ENCODE results near the gene SNX18. TPM values are rescaled to one million over a fixed set of nuclear protein-coding genes. Genes with fewer than 3 reads are reported as not detected.

Gene SNX18
- total and polyA plus RNA-seq, 2 donors (not counting 1 experiment from before 2014, with no cell fraction given) = 10.6 to 31.6 TPM

- H3K9me3 ChIP-seq (ENCODE audit: control extremely low read depth in 1 of 3, control insufficient read depth in 2 of 3, insufficient read depth in 1 of 3, low read length in 2 of 3) = no peaks in the 10 kb centered on the region
- H3K36me3 ChIP-seq (replicated peaks in 1 of 2; ENCODE audit: control extremely low read depth in 1 of 2, control insufficient read depth in 1 of 2, extremely low read depth in 1 of 2, insufficient read depth in 2 of 2, low read length in 1 of 2) = peaks cover 0 to 5% of the 10 kb centered on the region in 2 experiments
- no CpG with 5 or more reads among the region's 2 CpGs for WGBS (ENCODE audit: insufficient coverage)
- no peak overlapping the region for H2AFZ ChIP-seq (ENCODE audit: insufficient read depth, low read depth, low read length, poor library complexity, severe bottlenecking)
- no peaks in the 10 kb centered on the region for H3K27me3 ChIP-seq (replicated peaks in 1 of 4; ENCODE audit: control extremely low read depth in 1 of 4, control insufficient read depth in 3 of 4, insufficient read depth in 4 of 4, low read length in 3 of 4)
- no peak overlapping the region for H3K4me3 ChIP-seq (ENCODE audit: control extremely low read depth in 1 of 5, extremely low read depth in 1 of 5, insufficient read depth in 1 of 5, low read depth in 2 of 5, low read length in 4 of 5)
- intact Hi-C loops (cut with micrococcal nuclease) = loop anchor here (10.0 kb wide), 1 partner anchor 65 kb away; no protein-coding TSS in a partner anchor
- TF ChIP-seq CTCF (IDR thresholded peaks at IDR 0.05) (no peak), EZH2 (IDR thresholded peaks at IDR 0.05; ENCODE audit: borderline replicate concordance, insufficient read depth, low read depth, low read length, poor library complexity, severe bottlenecking) (no peak)
- ChIA-PET CTCF (interaction anchor here (0.7 to 1.8 kb wide), 5 partner anchors 12 to 338 kb away, joined by 3 to 5 read pairs (median 3); partner anchors contain the start of gene SNX18), POLR2A (no interaction called here)
- H3K4me1 ChIP-seq (ENCODE audit: control insufficient read depth in 2 of 2, insufficient read depth in 2 of 2, low read length in 2 of 2) = peaks cover 25 to 87% of the 10 kb centered on the region in 2 donors
- H3K9ac ChIP-seq (ENCODE audit: low read length) = no peak overlapping the region
- peaks cover 48% of the 10 kb centered on the region for H3K4me1 Mint-ChIP-seq
- H4K20me1 ChIP-seq (ENCODE audit: control insufficient read depth, insufficient read depth, low read length, poor library complexity, severe bottlenecking) = peaks cover 99% of the 10 kb centered on the region
- H3K4me3 Mint-ChIP-seq = no peak overlapping the region
- H3K27ac ChIP-seq (ENCODE audit: low read length in 2 of 2) = peak overlapping the region in 1 of 2 donors; percentile 49
- H3K27me3 Mint-ChIP-seq = no peaks in the 10 kb centered on the region
- DNase-seq = no peak
- peak overlapping the region; percentile 27 for H3K4me2 ChIP-seq (replicated peaks; ENCODE audit: low read depth, low read length, poor library complexity, severe bottlenecking)
- H3K79me2 ChIP-seq (ENCODE audit: control insufficient read depth, insufficient read depth, low read length) = peaks cover 99% of the 10 kb centered on the region
- peak overlapping the region; percentile 53 for H3K27ac Mint-ChIP-seq
- H3K9me3 Mint-ChIP-seq (ENCODE audit: insufficient read depth) = no peaks in the 10 kb centered on the region
- no peak for ATAC-seq (ENCODE audit: low read depth)
Observed at GRCh38 chr5:54529565-54529964, 12.0 kb downstream of the SNX18 start.

DNA sequence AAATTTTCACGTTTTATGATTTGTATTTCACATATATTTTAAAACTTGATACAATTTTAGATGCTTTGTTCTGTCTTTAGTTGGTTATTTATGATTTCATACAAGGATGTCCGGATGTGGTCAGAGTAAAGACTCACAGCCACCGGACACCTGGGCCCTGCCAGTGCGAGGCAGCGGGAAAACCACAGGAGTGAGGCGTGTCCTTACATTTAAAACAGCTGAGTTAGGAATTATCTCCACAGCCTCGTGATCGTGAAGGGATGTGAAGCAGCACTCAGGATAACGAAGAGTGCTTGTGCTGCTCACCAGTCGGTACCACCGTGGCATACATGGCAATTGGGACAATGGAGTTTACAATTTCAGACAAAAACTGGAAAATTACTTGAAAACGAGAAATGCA lies 14.0 kb downstream of the SNX18 start:
- TF ChIP-seq EZH2 (IDR thresholded peaks at IDR 0.05; ENCODE audit: borderline replicate concordance, insufficient read depth, low read depth, low read length, poor library complexity, severe bottlenecking) (no peak), CTCF (IDR thresholded peaks at IDR 0.05) (no peak)
- H3K4me2 ChIP-seq (replicated peaks; ENCODE audit: low read depth, low read length, poor library complexity, severe bottlenecking) = peak overlapping the region; percentile 32
- ATAC-seq (ENCODE audit: low read depth) (no peak), DNase-seq (no peak)
- no peak overlapping the region for H3K9ac ChIP-seq (ENCODE audit: low read length)
- no peak overlapping the region for H3K4me3 ChIP-seq (ENCODE audit: control extremely low read depth in 1 of 5, extremely low read depth in 1 of 5, insufficient read depth in 1 of 5, low read depth in 2 of 5, low read length in 4 of 5)
- H3K27ac ChIP-seq (ENCODE audit: low read length in 2 of 2) = peak overlapping the region in 1 of 2 donors; percentile 59
- 57% methylated on average over 11 of the region's 12 CpGs for WGBS (ENCODE audit: insufficient coverage)
- Mint-ChIP-seq H3K9me3 (ENCODE audit: insufficient read depth) (no peaks in the 10 kb centered on the region), H3K27me3 (no peaks in the 10 kb centered on the region), H3K4me1 (peaks cover 52% of the 10 kb centered on the region), H3K27ac (peak overlapping the region; percentile 77), H3K4me3 (peak overlapping the region; percentile 60)
- peaks cover 0 to 5% of the 10 kb centered on the region in 2 experiments for H3K36me3 ChIP-seq (replicated peaks in 1 of 2; ENCODE audit: control extremely low read depth in 1 of 2, control insufficient read depth in 1 of 2, extremely low read depth in 1 of 2, insufficient read depth in 2 of 2, low read length in 1 of 2)
- intact Hi-C loops (cut with micrococcal nuclease) = no loop called here
- no peaks in the 10 kb centered on the region for H3K27me3 ChIP-seq (replicated peaks in 1 of 4; ENCODE audit: control extremely low read depth in 1 of 4, control insufficient read depth in 3 of 4, insufficient read depth in 4 of 4, low read length in 3 of 4)
- peaks cover 98% of the 10 kb centered on the region for H4K20me1 ChIP-seq (ENCODE audit: control insufficient read depth, insufficient read depth, low read length, poor library complexity, severe bottlenecking)
- peaks cover 20 to 69% of the 10 kb centered on the region in 2 donors for H3K4me1 ChIP-seq (ENCODE audit: control insufficient read depth in 2 of 2, insufficient read depth in 2 of 2, low read length in 2 of 2)
- CTCF ChIA-PET = interaction anchor here (0.7 to 0.8 kb wide), 2 partner anchors 222 to 313 kb away, joined by 3 to 4 read pairs; no protein-coding TSS in a partner anchor
- H3K9me3 ChIP-seq (ENCODE audit: control extremely low read depth in 1 of 3, control insufficient read depth in 2 of 3, insufficient read depth in 1 of 3, low read length in 2 of 3) = peaks cover 0 to 9% (median 0%) of the 10 kb centered on the region in 3 donors
- POLR2A ChIA-PET = no interaction called here
- peaks cover 94% of the 10 kb centered on the region for H3K79me2 ChIP-seq (ENCODE audit: control insufficient read depth, insufficient read depth, low read length)
- no peak overlapping the region for H2AFZ ChIP-seq (ENCODE audit: insufficient read depth, low read depth, low read length, poor library complexity, severe bottlenecking)
